Neuronal stem cell (in vitro differentiated cells): ENCODE measurements around the gene CTXND1.
A peak's percentile ranks its signal among the peaks of the same experiment; 100 is the strongest.

Source experiments
- DNase-seq: peaks from one replicate; pipeline ENCODE4 v3.0.0-alpha.2; 2013; ENCODE audit warnings: low spot score
- H2AFZ ChIP-seq: one replicate; pipeline ENCODE4 v1.6.1; 2013; ENCODE audit warnings: mild to moderate bottlenecking, low read length, inconsistent platforms
- H2AK5ac ChIP-seq: 2 replicates; pipeline ENCODE4 v1.6.1; 2013; ENCODE audit warnings: low read depth, mild to moderate bottlenecking, inconsistent platforms, low read length, moderate library complexity, mixed read lengths
- H2BK120ac ChIP-seq: 2 replicates; pipeline ENCODE4 v1.6.1; 2013; ENCODE audit warnings: low read depth, mild to moderate bottlenecking, inconsistent platforms, low read length, moderate library complexity, mixed read lengths
- H2BK12ac ChIP-seq: one replicate; pipeline ENCODE4 v1.6.1; 2013; ENCODE audit warnings: low read length, inconsistent platforms
- H2BK15ac ChIP-seq: 2 replicates; pipeline ENCODE4 v1.6.1; 2013; ENCODE audit warnings: mild to moderate bottlenecking, low read length, inconsistent platforms, mixed read lengths
- H2BK5ac ChIP-seq: one replicate; pipeline ENCODE4 v1.6.1; 2013; ENCODE audit warnings: inconsistent platforms, mild to moderate bottlenecking, low read length, moderate library complexity
- H3K14ac ChIP-seq: one replicate; pipeline ENCODE4 v1.6.1; 2013; ENCODE audit warnings: low read length, inconsistent platforms
- H3K18ac ChIP-seq: 2 replicates; pipeline ENCODE4 v1.6.1; 2013; ENCODE audit warnings: low read length, inconsistent platforms
- H3K23ac ChIP-seq: 2 replicates; pipeline ENCODE4 v1.6.1; 2013; ENCODE audit warnings: low read depth, mild to moderate bottlenecking, mixed read lengths, low read length, inconsistent platforms; ENCODE audit not compliant: poor library complexity
- H3K27ac ChIP-seq: replicated peaks from 3 replicates; pipeline ENCODE4 v1.5.1; 2013; ENCODE audit warnings: low read length, inconsistent platforms
- H3K27me3 ChIP-seq, 3 experiments: 2 replicates each; pipeline ENCODE4 v1.6.1; 2013; ENCODE audit warnings: low read length in 3 of 3, mild to moderate bottlenecking in 2 of 3, inconsistent platforms in 1 of 3, low read depth in 1 of 3, mixed read lengths in 1 of 3, moderate library complexity in 1 of 3; ENCODE audit not compliant: control insufficient read depth in 3 of 3, insufficient read depth in 3 of 3
- H3K36me3 ChIP-seq, 2 donors: replicated peaks in 1 of 2; 2 replicates each; pipeline ENCODE4 v1.6.1; 2013; ENCODE audit warnings: low read length in 2 of 2; ENCODE audit not compliant: control insufficient read depth in 2 of 2, insufficient read depth in 2 of 2
- H3K4ac ChIP-seq: 2 replicates; pipeline ENCODE4 v1.6.1; 2013; ENCODE audit warnings: inconsistent platforms, mild to moderate bottlenecking, low read length, moderate library complexity
- H3K4me1 ChIP-seq, 2 donors: 1 replicate in 1 of 2; 2 replicates in 1 of 2; pipeline ENCODE4 v1.6.1; 2013; ENCODE audit warnings: low read length in 2 of 2, low read depth in 1 of 2; ENCODE audit not compliant: control insufficient read depth in 2 of 2, insufficient read depth in 1 of 2
- H3K4me2 ChIP-seq: one replicate; pipeline ENCODE4 v1.6.1; 2013; ENCODE audit warnings: mild to moderate bottlenecking, low read length, inconsistent platforms; ENCODE audit not compliant: insufficient read depth, poor library complexity, severe bottlenecking
- H3K4me3 ChIP-seq, 2 donors: 2 replicates each; pipeline ENCODE4 v1.5.1; 2013; ENCODE audit warnings: low read length in 2 of 2, mild to moderate bottlenecking in 2 of 2, inconsistent platforms in 1 of 2, moderate library complexity in 1 of 2
- H3K79me1 ChIP-seq: one replicate; pipeline ENCODE4 v1.6.1; 2013; ENCODE audit warnings: low read depth, mild to moderate bottlenecking, inconsistent platforms, low read length, moderate library complexity
- H3K9ac ChIP-seq: one replicate; pipeline ENCODE4 v1.6.1; 2013; ENCODE audit warnings: mild to moderate bottlenecking, low read depth, low read length, inconsistent platforms; ENCODE audit not compliant: poor library complexity
- H3K9me3 ChIP-seq, 2 donors: replicated peaks in 1 of 2; 2 replicates each; pipeline versions ENCODE3 to v1.6.1; 2013; ENCODE audit warnings: low read length in 2 of 2, mild to moderate bottlenecking in 2 of 2, inconsistent platforms in 1 of 2, low read depth in 1 of 2, mixed read lengths in 1 of 2, moderate library complexity in 1 of 2; ENCODE audit not compliant: control insufficient read depth in 2 of 2, insufficient read depth in 1 of 2
- H4K8ac ChIP-seq: one replicate; pipeline ENCODE4 v1.6.1; 2013; ENCODE audit warnings: low read depth, mild to moderate bottlenecking, inconsistent platforms, low read length, moderate library complexity
- H4K91ac ChIP-seq: one replicate; pipeline ENCODE4 v1.6.1; 2013; ENCODE audit warnings: low read length, low read depth, mild to moderate bottlenecking, inconsistent platforms; ENCODE audit not compliant: poor library complexity
- WGBS, 2 donors: extraction: QIAGEN DNeasy Blood & Tissue Kit; methylation state at CpG; one replicate each; pipeline ENCODE4 v1.1.7; 2013; ENCODE audit warnings: missing lambda C conversion rate in 2 of 2, mixed read lengths in 1 of 2; ENCODE audit not compliant: insufficient read length in 2 of 2, insufficient replicate concordance in 1 of 2; ENCODE audit errors: extremely low coverage in 2 of 2; 5-methylcytosine and 5-hydroxymethylcytosine counted together

Gene CTXND1

GRCh38 chr15:80182611-80183261, 69.3 kb downstream of the CTXND1 start:
- H2BK5ac ChIP-seq, result no peak overlapping the region
- H2BK15ac ChIP-seq, result no peak overlapping the region
- H4K91ac ChIP-seq, result no peak overlapping the region
- no peaks in the 10 kb centered on the region for H3K79me1 ChIP-seq
- H2AFZ ChIP-seq, result no peak overlapping the region
- peaks cover 2 to 3% of the 10 kb centered on the region in 2 donors for H3K4me1 ChIP-seq
- no peak overlapping the region for H2AK5ac ChIP-seq
- H2BK12ac ChIP-seq, result no peak overlapping the region
- H3K9me3 ChIP-seq, result peaks cover 3 to 4% of the 10 kb centered on the region in 2 donors
- H3K23ac ChIP-seq, result no peak overlapping the region
- no peak overlapping the region for H2BK120ac ChIP-seq
- H3K9ac ChIP-seq, result no peak overlapping the region
- no CpG with 5 or more reads among the region's 5 CpGs for WGBS, 2 donors
- no peak overlapping the region for H3K18ac ChIP-seq
- no peak overlapping the region for H3K14ac ChIP-seq
- no peak overlapping the region for H3K4ac ChIP-seq
- no peak for DNase-seq
- no peak overlapping the region for H3K4me2 ChIP-seq
- H4K8ac ChIP-seq, result no peak overlapping the region
- no peak overlapping the region for H3K4me3 ChIP-seq
- no peaks in the 10 kb centered on the region for H3K27me3 ChIP-seq
- H3K27ac ChIP-seq, result no peak overlapping the region
- H3K36me3 ChIP-seq, result peaks cover 5 to 25% of the 10 kb centered on the region in 2 donors

- H3K9me3 ChIP-seq, result peaks cover 2 to 3% of the 10 kb centered on the region in 2 donors
- H3K4me1 ChIP-seq, result peaks cover 2 to 3% of the 10 kb centered on the region in 2 donors
- H2AK5ac ChIP-seq, result no peak overlapping the region
- H4K91ac ChIP-seq, result no peak overlapping the region
- peaks cover 2 to 14% of the 10 kb centered on the region in 2 donors for H3K36me3 ChIP-seq
- no peak overlapping the region for H2BK5ac ChIP-seq
- H3K4me2 ChIP-seq, result no peak overlapping the region
- H3K79me1 ChIP-seq, result no peaks in the 10 kb centered on the region
- no peak overlapping the region for H2BK12ac ChIP-seq
- H3K9ac ChIP-seq, result no peak overlapping the region
- H2BK120ac ChIP-seq, result no peak overlapping the region
- no peak overlapping the region for H3K4me3 ChIP-seq
- no peak overlapping the region for H4K8ac ChIP-seq
- no peak for DNase-seq
- H3K23ac ChIP-seq, result no peak overlapping the region
- no CpG with 5 or more reads among the region's 10 CpGs for WGBS, 2 donors
- H3K27me3 ChIP-seq, result no peaks in the 10 kb centered on the region
- H3K14ac ChIP-seq, result no peak overlapping the region
- H2AFZ ChIP-seq, result no peak overlapping the region
- H2BK15ac ChIP-seq, result no peak overlapping the region
- no peak overlapping the region for H3K4ac ChIP-seq
- no peak overlapping the region for H3K27ac ChIP-seq
- H3K18ac ChIP-seq, result no peak overlapping the region
These were observed 71.0 kb downstream of the CTXND1 start for GRCh38 chr15:80180986-80181385.

- Histone ChIP-seq H3K9ac (no peak overlapping the region), H2AK5ac (no peak overlapping the region), H3K4me1 (peaks cover 0 to 3% of the 10 kb centered on the region in 2 donors), H3K4ac (no peak overlapping the region), H2AFZ (no peak overlapping the region), H2BK120ac (no peak overlapping the region), H3K9me3 (no peaks in the 10 kb centered on the region), H2BK5ac (no peak overlapping the region), H3K27me3 (no peaks in the 10 kb centered on the region), H3K36me3 (peaks cover 2 to 10% of the 10 kb centered on the region in 2 donors), H3K79me1 (no peaks in the 10 kb centered on the region), H2BK12ac (no peak overlapping the region), H3K23ac (no peak overlapping the region), H3K14ac (no peak overlapping the region), H4K8ac (no peak overlapping the region), H3K18ac (no peak overlapping the region), H2BK15ac (no peak overlapping the region), H4K91ac (no peak overlapping the region), H3K4me3 (no peak overlapping the region), H3K4me2 (no peak overlapping the region), H3K27ac (no peak overlapping the region)
- no peak for DNase-seq
- no CpG with 5 or more reads among the region's 7 CpGs for WGBS, 2 donors
These were observed 71.5 kb downstream of the CTXND1 start for GRCh38 chr15:80180468-80180867.

DNA sequence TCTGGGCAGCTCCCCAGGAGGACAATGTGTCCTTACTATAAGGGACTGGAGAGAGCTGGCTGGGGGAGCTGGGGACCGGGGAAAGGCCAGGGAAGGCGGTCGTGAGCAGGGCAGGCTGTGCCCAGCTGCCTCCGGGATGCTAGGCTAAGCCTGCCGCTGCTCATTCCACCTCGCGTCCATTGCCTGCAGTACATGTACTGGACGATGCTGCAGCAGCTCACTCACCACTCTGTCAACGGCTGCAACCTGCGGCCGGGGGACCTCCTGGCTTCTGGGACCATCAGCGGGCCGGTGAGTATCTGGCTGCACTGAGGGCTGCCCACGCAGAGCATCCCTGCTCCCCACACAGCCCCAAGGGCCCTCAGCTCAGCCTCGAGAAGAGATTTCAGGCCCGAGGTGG, 72.1 kb downstream of the CTXND1 start:
- Histone ChIP-seq H4K8ac (no peak overlapping the region), H2AFZ (no peak overlapping the region), H3K79me1 (no peaks in the 10 kb centered on the region), H3K9me3 (no peaks in the 10 kb centered on the region), H3K36me3 (peaks cover 3 to 10% of the 10 kb centered on the region in 2 donors), H3K4me2 (no peak overlapping the region), H2BK15ac (peak overlapping the region; percentile 32), H3K4me1 (peaks cover 0 to 3% of the 10 kb centered on the region in 2 donors), H3K9ac (no peak overlapping the region), H3K27ac (no peak overlapping the region), H3K27me3 (no peaks in the 10 kb centered on the region), H3K14ac (no peak overlapping the region), H3K23ac (no peak overlapping the region), H3K4ac (no peak overlapping the region), H2AK5ac (no peak overlapping the region), H2BK12ac (no peak overlapping the region), H4K91ac (no peak overlapping the region), H2BK5ac (peak overlapping the region; percentile 46), H2BK120ac (no peak overlapping the region), H3K4me3 (no peak overlapping the region), H3K18ac (peak overlapping the region; percentile 24)
- no peak for DNase-seq
- WGBS, 2 donors, result no CpG with 5 or more reads among the region's 16 CpGs
